Measurements from ENCODE around the gene SEMA6A.
A peak's percentile ranks its signal among the peaks of the same experiment; 100 is the strongest.
"Not testable (repeated sequence)": the region's sequence is repeated elsewhere in the genome, so short reads cannot be mapped to it uniquely, and the experiment has no call there.

SEMA6A gene

DNA sequence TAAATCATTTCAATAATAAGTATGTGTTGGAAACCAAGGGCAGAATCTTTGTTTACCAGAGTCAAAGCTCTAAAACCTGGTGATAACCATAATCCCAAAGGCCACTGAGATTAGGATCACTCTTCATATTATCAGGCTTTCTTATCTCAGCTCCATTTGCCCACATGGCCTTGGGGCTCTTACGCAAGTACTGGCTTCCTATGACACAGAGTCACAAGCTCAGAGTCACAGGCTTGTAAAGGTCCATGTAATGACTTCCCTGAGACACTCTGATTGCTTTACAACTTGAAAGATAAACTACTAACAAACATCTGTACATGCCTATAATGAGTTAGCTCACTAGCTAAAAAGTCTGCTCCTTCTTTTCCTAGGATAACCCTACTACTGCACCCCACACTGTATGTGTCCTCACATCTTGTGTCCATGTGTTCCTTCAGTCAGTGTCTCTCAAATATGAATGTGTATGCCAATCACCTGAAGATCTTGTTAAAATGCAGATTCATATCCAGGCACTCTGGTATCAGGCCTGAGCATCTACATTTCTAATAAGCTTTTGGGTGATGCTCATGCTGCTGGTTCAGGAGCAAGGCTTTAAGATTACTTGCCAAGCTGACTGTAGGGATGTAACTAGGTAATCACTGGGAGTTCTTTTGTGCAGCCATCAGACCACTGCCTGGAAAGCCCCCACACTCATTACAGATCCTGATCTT lies 28.4 kb downstream of the SEMA6A start:
- DNase-seq (ENCODE audit: low spot score): no peak

DNA sequence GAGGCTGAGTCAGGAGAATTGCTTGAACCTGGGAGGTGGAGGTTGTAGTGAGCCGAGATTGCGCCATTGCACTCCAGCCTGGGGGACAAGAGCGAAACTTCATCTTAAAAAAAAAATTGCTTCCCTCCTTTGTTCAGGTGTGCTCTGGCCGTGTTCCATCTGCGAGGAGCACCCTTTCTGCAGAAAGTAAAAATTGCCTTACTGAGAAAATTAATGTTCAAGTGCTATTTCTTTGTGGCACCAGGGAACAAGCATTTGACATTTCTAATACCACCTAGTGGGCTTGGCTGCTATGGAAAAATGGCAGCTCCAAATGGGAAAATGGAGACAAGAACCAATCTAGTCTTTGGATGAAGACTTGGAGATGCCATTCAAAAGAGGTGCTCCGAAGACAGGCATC lies 29.2 kb downstream of the SEMA6A start:
- DNase-seq (ENCODE audit: low spot score): not testable (repeated sequence)

DNA sequence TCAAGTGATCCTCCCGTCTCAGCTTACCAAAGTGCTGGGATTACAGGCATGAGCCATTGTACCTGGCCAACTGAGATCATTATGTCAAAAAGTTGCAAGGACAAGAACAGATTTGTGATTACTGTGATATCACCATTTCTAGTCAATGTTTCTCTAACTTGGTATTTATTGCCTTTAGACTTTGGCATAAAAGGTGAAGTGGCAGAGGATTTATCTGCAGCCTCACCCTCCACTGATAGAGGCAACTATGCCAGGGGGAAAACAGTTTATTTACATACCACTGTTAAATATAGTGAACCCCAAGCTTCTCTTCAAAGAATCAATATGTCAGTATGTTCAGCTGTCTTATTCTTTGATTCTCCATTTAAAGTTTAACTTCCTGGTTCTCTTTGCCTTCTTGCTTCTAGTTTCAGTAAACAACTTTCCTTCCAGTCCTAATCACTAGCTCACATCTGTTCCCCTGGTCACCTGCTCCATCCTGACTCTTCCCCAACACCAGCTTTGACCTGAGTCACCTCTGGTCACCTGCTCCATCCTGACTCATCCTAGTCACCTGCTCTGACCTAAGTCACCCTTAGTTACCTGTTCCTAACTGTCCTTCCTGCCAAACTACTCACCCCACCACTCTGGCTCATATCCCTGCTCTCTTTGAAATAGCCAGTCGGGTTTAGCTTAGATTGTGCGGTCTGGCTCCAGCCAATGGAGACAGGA lies 29.9 kb downstream of the SEMA6A start:
- DNase-seq (ENCODE audit: low spot score): no peak

DNA sequence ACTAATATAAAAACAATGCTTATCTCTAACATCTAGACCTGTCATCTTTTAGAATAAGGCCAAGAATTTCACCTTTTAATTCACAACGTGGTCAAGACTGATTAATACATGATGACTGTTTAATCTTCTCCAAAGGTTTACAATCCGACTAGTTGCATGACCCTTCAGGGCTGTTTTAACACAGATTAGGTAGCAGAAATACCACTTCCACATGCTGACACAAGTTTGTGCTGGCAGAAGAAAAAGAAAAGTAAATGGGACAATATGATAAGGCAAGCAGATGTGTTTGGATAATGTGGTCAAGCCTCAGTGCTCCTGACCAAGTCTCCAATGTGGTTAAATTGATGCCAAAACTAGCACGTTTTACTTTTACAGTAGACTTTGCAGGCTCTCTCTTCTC lies 31.1 kb downstream of the SEMA6A start:
- no peak for DNase-seq (ENCODE audit: low spot score)

DNA sequence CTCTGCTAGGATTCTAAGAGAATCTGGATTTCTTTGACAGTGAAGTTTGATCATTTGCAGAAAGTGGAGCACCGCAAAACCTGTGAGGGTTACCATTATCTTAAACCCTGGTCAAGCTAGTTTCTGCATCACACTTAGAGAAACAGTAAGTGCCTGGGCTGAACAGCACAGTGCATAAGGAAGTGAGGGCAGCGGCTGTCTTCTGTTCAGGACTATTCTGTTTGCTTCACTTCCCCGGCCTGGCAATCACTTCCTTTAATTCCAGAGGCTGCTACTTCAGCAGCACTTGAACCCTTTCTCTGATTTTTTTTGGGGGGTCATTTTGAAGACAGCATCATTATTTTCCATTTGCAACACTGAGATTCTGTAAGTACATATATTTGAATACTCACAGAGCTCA lies 32.0 kb downstream of the SEMA6A start:
- no peak for DNase-seq (ENCODE audit: low spot score)

DNA sequence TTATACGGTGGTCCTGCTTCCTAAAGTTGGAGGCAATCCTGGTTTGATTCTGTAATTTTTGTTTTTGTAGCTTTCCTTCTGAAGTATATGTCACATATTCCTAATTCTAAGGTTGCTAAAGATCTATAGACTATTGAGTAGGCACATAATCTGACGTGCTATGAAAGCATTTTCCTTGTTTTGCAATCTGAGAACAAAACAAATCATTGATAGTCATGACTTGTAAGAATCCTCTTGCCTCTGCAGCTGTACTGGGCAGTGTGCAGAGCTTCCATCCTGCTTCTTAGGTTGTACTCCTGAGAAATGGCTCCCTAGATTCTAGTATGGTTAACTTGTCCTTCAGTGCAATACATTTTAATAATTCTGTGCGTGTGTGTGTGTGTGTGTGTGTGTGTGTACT lies 35.4 kb downstream of the SEMA6A start:
- DNase-seq (ENCODE audit: low spot score): peak; percentile 71

DNA sequence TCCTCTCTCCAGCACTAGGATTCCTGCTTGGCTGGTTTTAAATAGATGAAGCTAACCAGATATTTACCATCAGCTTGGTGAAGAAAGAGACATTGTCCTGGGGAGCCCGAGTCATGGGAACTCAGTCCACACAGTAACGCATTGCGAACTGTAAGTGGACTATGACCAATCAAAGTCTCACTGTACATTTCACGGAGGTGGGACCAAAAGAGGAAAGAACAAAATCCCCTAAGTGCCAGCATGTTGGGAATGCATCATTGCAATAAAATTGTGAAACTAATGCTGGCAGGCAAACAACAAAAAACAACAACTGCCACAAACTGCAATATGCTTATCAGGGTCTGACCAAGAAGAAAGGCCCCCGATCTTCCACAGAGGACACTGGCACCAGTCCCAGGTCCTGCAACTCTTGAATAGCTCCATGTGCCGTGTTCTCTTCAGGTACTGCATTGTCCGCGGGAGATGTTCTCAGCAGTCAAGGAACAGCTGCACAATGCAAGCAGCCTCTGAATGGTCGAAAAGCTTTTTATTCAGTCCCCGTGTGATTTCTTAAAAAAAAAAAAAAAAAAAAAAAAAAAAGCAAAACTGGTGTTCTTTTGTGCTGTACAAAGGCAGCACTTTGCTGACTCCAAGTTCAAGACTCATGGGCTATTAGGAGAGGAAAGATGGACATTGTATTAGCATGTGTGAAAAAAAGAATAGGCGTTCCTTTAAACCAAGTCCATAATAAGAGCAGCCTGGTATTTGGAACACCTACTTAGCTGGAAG lies 38.1 kb downstream of the SEMA6A start:
- DNase-seq (ENCODE audit: low spot score): peak; percentile 93

DNA sequence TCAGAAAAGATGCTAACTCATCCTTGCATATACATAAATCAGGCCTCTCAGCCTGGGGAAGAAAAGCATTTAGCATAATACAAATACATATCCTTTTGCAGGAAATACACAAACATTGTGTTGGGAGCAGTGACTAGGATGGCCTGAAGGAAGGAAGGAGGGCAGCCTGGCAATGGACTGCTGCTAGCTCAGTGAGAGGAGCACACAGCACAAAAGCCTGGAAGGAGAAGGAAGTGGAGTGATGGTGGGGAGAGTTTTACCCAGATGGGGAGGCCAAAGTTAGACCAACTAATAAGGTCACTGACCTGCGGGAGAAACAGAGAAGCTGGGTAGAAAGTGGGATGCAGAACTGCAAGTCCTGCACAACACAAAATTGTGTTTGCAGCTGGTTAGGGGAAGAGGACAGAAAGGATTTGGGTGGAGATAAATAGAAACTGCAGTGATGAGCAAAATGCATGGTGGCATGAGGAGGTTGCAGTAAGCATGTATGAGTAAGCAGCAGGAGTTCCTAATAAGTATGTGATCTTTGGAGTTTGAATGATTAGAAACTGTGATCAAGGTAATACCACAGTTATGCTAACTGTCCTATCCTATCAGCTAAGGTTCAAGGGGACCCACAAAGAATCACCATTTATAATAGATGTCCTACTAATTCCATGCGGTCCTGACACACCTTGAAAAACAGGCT lies 39.5 kb downstream of the SEMA6A start:
- DNase-seq (ENCODE audit: low spot score): no peak

DNA sequence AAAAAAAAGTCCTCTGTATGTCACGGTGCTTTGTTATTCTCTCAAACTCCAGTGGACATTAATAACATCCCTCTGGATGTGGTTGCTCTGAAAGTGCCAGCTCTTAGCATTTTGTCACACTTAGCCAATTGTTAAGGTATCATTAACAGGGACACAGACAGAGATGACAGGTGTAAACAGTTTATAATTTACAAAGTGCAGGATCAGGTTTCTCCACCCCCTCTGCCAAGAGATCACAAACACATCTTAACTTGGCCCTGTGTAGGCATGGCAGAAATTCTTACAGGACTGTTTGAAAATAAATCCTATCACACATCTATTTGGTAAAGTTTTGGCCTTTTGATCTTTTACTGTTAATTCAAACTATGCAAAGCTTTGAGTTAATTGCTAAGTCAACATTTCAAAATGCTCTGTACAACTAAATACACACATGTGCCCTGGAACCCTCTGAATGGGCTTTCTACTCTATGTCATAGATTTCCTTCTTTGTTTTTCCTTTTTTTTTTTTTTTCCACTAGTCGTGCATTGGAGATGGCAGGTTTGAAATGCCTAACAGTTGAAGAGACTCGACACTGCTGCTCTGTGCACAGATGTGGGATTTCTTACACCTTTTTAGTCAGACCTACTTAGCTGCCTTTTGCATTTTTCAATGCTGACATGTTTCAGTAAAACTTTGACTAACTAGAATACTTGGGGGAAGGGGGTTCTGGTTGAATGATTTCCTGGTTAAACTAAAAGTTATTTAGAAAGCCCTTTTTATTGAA lies 41.7 kb downstream of the SEMA6A start:
- DNase-seq (ENCODE audit: low spot score): no peak

DNA sequence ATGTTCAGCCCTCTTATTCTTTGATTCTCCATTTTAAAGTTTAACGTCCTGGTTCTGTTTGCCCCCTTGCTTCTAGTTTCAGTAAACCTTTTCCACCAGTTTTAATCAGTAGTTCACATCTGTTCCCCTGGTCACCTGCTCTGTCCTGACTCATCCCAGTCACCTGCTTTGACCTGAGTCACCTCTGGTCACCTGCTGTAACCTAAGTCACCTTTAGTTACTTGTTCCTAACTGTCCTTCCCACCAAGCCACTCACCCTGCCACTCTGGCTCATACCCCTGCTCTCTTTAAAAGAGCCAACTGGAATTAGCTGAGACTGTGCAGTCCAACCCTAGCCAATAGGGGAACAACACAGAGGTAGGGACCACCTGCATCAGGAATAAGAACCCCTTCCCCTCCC lies 43.0 kb downstream of the SEMA6A start:
- DNase-seq (ENCODE audit: low spot score): no peak

DNA sequence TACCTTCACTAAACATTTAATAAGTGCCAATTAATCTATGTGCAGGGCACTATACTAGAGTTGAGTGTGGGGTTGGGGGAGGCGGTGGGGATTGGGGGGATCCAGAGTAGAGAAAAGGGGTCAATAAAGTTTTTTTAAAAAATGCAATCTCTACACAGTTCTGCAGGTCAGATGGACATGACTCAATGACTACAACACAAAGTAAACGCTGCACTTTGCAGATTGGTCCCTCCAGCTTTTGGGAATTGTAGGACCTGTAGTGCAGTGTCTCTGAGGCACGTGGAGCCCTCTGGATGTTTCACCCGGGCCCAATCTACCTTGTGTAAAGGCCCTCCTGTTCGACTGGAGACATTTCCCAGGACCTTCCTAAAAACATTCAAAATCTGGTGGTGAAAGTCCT lies 43.5 kb downstream of the SEMA6A start:
- DNase-seq (ENCODE audit: low spot score): no peak

DNA sequence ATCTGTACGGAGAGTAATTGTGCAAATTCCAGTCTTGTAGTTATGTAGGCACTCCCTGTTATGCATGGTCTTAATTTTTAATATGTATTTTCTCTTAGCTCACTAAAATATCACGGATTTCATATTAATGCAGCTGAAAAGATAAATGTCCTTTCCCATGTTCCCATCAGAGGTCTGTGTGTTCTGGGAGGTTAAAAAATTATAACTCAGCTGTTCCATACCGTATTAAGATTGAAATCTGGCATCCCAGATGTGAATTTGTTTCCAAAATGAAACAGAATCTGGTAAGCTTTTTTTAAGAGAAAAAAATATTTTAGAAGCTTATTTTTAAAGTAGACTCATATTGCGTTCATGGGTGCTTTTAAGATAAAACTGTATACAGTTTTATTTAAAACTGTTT lies 44.3 kb downstream of the SEMA6A start:
- no peak for DNase-seq (ENCODE audit: low spot score)

DNA sequence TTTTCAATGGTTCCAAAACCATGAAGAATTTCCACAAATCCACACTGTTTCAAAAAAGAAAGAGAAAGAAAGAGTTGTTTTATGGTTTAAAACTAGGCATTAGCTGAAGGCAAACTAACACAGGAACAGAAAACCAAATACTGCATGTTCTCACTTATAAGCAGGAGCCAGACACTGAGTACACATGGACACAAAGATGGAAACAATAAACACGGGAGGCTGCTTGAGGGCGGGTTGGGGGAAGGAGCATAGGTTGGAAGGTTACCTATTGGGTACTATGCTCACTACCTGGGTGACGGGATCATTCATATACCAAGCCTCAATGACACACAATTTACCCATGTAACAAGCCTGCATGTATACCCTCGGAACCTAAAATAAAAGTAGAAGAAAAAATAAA lies 45.0 kb downstream of the SEMA6A start:
- DNase-seq (ENCODE audit: low spot score): no peak

DNA sequence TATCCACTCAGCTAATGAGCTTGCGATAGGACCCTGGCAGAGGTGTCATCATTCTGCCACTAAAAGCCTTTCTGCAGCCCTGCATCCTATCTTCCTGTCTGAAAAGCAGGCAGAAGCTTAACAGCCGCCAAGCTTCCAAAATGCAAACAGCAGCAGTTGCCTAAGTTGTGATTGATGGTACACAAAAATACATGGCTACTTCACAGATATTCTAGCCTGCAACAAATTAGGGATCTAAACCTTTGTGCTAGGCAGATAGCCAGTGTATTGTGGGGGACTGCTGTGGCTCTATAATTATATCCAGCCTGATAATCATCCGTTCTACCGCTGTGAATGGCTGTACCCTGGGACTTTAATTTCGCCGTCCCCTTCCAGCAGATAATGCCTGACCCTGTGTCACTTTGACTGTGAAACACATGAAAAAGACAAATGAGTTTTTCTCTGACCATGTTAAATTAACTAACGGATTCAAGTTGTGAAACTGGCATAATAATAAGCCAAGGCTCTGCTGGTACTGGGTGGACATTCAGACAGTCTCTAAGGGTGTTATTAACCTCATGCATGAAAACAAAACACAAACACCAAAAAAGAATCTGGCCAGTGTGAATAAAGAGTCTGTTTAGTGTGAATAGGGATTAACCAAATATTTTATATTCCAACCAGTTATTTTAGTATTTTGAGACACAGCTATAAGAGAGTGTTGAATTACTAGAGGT lies 45.9 kb downstream of the SEMA6A start:
- no peak for DNase-seq (ENCODE audit: low spot score)

DNA sequence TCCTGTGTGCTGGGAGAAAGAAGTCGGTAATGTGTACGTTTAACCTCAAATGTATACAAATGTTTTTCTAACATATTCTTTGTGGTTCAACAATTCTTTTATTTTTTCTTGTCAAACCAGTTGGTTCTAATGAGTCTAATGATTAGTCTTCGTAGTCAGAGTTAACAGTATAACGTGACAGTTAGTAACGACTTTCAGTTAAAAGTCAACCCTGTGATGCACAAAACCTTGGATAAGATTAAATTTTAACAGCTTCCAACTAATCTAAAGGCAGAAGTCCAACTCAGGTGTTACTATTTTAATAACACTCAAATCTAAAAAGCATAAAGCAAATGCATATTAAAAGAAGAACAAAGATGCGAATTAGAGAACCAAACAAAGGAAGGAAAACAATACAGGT lies 47.0 kb downstream of the SEMA6A start:
- no peak for DNase-seq (ENCODE audit: low spot score)

DNA sequence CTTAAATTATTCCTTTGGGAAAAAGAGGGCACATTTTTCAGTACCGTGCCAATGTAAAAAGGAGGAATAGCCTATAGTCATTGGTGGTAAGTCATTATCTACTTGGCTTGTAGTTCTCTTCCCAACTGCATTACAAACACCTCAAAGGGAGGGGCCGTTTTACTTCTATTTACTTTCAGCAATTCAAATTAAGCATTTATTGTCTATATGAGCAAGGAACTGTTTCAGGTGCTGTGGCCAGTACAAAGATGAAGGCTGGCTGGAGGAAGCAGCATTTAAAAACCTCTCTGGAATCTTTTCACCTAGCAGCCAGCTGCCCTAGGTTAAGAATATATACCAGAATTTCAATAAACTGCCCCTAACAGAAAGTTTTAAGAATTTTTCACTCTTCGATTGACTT lies 48.9 kb downstream of the SEMA6A start:
- DNase-seq (ENCODE audit: low spot score): no peak

DNA sequence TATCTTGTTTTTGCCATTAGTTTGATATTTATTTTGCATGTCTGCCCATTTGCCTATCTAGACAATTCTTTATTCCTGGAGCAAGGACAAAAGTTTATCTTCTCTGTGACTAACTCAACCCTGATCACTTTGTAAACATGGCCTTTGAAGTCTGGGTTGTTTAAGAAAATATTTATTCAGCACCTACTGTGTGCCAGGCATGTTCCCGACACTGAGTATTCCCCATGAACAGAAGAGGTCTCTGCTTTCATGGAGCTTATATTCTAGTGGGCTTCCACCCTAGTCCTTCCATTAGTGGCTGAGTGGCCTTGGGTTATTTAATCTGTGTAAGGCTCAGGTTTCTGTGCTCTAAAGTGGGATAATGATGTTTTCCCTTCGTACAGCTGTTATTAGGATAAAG lies 49.7 kb downstream of the SEMA6A start:
- no peak for DNase-seq (ENCODE audit: low spot score)

DNA sequence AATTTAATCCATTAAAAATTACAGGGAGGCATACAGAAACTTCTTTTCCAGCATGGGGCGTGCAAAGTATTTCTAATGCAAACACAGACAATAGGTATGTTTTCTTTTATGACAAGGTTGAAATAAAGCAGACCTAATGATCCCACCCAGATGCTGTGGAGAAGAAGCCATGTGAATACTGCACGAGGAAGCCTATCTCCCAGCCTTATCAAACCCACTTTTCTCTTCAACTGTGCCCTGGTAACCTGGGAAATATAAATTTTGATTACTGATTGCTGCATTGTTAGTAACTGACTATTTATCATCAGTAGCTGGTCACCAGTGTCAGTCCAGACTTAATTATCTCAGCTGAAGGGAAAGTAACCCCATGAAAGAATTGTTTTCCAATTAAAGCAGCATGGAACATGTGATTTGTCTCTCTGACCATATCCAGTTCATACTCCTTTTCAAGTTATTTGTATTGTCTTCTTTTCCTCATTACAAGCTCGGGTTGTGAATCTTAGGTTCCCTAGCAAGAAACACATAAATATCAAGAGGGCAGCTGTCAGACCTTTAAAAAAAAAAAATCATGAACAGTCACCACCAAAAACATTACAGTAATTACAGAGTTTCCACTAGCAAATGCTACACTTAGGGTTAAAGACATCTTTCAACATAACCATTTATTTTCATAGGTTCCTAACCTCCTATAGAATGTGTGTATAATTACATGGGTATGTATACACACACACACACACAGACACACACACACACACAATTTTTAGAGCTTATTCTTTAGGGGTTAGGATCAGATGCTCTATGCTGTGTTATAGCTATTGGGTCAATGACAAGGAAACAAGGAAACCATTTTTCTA lies 50.3 kb downstream of the SEMA6A start:
- no peak for DNase-seq (ENCODE audit: low spot score)

DNA sequence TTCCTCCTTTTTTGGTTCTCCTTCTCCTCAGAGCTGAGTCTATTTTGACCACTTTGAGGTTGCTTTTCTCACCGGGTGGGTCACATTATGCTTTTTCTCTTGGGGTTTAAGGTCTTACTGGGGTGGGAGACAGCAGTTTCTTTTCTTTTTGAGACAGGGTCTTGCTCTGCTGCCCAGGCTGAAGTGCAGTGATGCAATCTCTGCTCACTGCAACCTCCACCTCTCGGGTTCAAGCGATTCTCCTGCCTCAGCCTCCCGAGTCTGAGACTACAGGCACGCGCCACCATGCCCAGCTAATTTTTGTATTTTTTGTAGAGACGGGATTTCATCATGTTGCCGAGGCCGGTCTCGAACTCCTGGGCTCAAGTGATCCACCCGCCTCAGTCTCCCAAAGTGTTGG lies 51.4 kb downstream of the SEMA6A start:
- DNase-seq (ENCODE audit: low spot score): not testable (repeated sequence)
